ENCODE results near the gene CREB3L2.

DNA sequence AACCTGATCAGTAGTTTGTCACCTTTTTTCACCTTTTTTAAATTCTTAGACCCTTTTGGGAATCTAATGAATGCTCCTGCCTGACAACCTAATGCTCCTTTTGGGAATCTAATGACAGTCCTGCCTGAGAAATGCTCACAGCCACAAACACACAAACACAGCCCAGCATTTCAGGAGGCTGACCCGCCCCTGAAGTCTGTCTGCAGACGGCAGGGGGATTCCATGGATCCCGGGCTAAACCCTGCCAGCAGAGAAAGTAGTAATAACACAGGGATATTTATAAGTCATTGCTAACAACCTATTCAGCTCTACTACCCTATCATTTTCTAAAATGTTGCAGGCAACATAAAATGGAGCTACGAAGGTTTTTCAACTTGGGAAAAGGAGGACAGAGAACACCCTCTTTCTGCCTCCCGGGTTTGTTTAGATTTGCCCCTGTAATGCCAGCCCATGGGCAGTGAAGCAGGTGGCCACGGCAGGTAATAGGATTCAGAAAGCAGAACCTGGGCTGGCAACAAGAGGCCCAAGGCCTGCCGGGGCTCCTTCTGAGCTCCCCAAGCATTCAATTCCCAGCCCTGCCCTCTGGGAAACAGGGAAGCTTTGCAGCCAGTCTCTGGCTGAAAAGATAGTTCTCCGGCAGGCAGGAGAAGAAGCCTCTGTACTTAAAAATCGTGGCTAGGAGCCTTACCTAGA lies 65.2 kb downstream of the CREB3L2 start:
- TF ChIP-seq, protein P1, sequence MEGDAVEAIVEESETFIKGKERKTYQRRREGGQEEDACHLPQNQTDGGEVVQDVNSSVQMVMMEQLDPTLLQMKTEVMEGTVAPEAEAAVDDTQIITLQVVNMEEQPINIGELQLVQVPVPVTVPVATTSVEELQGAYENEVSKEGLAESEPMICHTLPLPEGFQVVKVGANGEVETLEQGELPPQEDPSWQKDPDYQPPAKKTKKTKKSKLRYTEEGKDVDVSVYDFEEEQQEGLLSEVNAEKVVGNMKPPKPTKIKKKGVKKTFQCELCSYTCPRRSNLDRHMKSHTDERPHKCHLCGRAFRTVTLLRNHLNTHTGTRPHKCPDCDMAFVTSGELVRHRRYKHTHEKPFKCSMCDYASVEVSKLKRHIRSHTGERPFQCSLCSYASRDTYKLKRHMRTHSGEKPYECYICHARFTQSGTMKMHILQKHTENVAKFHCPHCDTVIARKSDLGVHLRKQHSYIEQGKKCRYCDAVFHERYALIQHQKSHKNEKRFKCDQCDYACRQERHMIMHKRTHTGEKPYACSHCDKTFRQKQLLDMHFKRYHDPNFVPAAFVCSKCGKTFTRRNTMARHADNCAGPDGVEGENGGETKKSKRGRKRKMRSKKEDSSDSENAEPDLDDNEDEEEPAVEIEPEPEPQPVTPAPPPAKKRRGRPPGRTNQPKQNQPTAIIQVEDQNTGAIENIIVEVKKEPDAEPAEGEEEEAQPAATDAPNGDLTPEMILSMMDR (conservative IDR thresholded peaks at IDR 0.05; ENCODE audit: low read depth, low read length), result no peak
- TF ChIP-seq RCOR1 (IDR thresholded peaks at IDR 0.05; ENCODE audit: insufficient replicate concordance, low read length) (no peak), POLR2A (IDR thresholded peaks at IDR 0.05; ENCODE audit: low read depth, low read length) (no peak), CEBPB (IDR thresholded peaks at IDR 0.05; ENCODE audit: low read depth, low read length) (no peak), MAFK (IDR thresholded peaks at IDR 0.05; ENCODE audit: low read depth, low read length) (no peak), BHLHE40 (IDR thresholded peaks at IDR 0.05; ENCODE audit: low read depth, low read length) (no peak), SMC3 (IDR thresholded peaks at IDR 0.05; ENCODE audit: low read depth, low read length) (no peak), RAD21 (IDR thresholded peaks at IDR 0.05; ENCODE audit: low read length) (no peak), MXI1 (IDR thresholded peaks at IDR 0.05; ENCODE audit: borderline replicate concordance, low read depth, low read length) (no peak)
- TF ChIP-seq, protein P2, sequence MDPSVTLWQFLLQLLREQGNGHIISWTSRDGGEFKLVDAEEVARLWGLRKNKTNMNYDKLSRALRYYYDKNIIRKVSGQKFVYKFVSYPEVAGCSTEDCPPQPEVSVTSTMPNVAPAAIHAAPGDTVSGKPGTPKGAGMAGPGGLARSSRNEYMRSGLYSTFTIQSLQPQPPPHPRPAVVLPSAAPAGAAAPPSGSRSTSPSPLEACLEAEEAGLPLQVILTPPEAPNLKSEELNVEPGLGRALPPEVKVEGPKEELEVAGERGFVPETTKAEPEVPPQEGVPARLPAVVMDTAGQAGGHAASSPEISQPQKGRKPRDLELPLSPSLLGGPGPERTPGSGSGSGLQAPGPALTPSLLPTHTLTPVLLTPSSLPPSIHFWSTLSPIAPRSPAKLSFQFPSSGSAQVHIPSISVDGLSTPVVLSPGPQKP (IDR thresholded peaks at IDR 0.05; ENCODE audit: borderline replicate concordance, low read depth, low read length), result no peak
- TF ChIP-seq, protein P3, sequence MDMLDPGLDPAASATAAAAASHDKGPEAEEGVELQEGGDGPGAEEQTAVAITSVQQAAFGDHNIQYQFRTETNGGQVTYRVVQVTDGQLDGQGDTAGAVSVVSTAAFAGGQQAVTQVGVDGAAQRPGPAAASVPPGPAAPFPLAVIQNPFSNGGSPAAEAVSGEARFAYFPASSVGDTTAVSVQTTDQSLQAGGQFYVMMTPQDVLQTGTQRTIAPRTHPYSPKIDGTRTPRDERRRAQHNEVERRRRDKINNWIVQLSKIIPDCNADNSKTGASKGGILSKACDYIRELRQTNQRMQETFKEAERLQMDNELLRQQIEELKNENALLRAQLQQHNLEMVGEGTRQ (IDR thresholded peaks at IDR 0.05; ENCODE audit: low read depth, low read length), result no peak
